ENCODE measurements around the gene CALU. TPM values are rescaled to one million over a fixed set of nuclear protein-coding genes. Genes with fewer than 3 reads are reported as not detected.

The CALU gene
- total RNA-seq, 2 donors from 2014 or later = 204 to 255 TPM

DNA sequence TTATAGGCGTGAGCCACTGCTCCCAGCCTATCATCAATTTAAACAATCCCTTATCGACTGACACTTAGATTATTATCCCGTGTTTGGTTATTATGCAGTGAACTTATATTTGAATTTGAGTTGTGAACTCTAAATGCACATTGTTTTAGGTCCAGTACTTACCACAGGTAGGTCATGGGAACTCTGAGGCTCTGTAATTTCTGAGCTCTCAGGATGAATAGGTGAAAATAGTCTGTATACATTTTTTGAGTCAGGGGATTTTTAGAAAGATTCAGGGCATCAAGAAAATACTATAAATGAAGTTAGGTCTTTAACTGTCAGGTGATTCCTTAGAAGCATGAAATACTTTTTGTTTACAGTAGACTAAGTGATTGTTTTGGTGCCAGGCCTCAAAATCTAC lies 61.4 kb downstream of the CALU start:
- Histone ChIP-seq H3K9me3 (no peaks in the 10 kb centered on the region), H3K4me1 (ENCODE audit: control insufficient read depth in 1 of 2, low read depth in 2 of 2) (peaks cover 0 to 8% of the 10 kb centered on the region in 2 donors), H3K4me3 (no peak overlapping the region), H3K36me3 (no peaks in the 10 kb centered on the region), H3K27ac (no peak overlapping the region), H3K27me3 (replicated peaks; ENCODE audit: insufficient read depth) (no peaks in the 10 kb centered on the region)
- no peak for ATAC-seq (ENCODE audit: insufficient number of reproducible peaks, low FRiP score, low read depth)
- no peak for DNase-seq (ENCODE audit: low spot score)
- TF ChIP-seq CTCF (IDR thresholded peaks at IDR 0.05) = no peak

GRCh38 chr7:128801003-128801402 lies 61.8 kb downstream of the CALU start:
- no peak for TF ChIP-seq CTCF (IDR thresholded peaks at IDR 0.05)

GRCh38 chr7:128801667-128802418 lies 62.7 kb downstream of the CALU start:
- Histone ChIP-seq H3K9me3 (no peaks in the 10 kb centered on the region), H3K27me3 (replicated peaks; ENCODE audit: insufficient read depth) (no peaks in the 10 kb centered on the region), H3K27ac (no peak overlapping the region), H3K4me1 (ENCODE audit: control insufficient read depth in 1 of 2, low read depth in 2 of 2) (peaks cover 0 to 8% of the 10 kb centered on the region in 2 donors), H3K4me3 (no peak overlapping the region), H3K36me3 (peaks cover 7% of the 10 kb centered on the region)
- DNase-seq (ENCODE audit: low spot score) (no peak), ATAC-seq (ENCODE audit: insufficient number of reproducible peaks, low FRiP score, low read depth) (no peak)
- no peak for TF ChIP-seq CTCF (IDR thresholded peaks at IDR 0.05)

More at GRCh38 chr7:128801003-128801402, 61.8 kb downstream of the CALU start:
- Histone ChIP-seq H3K4me1 (ENCODE audit: control insufficient read depth in 1 of 2, low read depth in 2 of 2) (peaks cover 0 to 8% of the 10 kb centered on the region in 2 donors), H3K36me3 (peaks cover under 1% of the 10 kb centered on the region), H3K27ac (no peak overlapping the region), H3K9me3 (no peaks in the 10 kb centered on the region), H3K27me3 (replicated peaks; ENCODE audit: insufficient read depth) (no peaks in the 10 kb centered on the region), H3K4me3 (no peak overlapping the region)
- DNase-seq (ENCODE audit: low spot score) (no peak), ATAC-seq (ENCODE audit: insufficient number of reproducible peaks, low FRiP score, low read depth) (no peak)

- Histone ChIP-seq H3K4me1 (ENCODE audit: control insufficient read depth in 1 of 2, low read depth in 2 of 2) (peaks cover 0 to 8% of the 10 kb centered on the region in 2 donors), H3K27ac (no peak overlapping the region), H3K9me3 (no peaks in the 10 kb centered on the region), H3K4me3 (no peak overlapping the region), H3K36me3 (peaks cover 7% of the 10 kb centered on the region), H3K27me3 (replicated peaks; ENCODE audit: insufficient read depth) (no peaks in the 10 kb centered on the region)
- ATAC-seq (ENCODE audit: insufficient number of reproducible peaks, low FRiP score, low read depth) = no peak
- DNase-seq (ENCODE audit: low spot score) = no peak
- no peak for TF ChIP-seq CTCF (IDR thresholded peaks at IDR 0.05)
Observed at GRCh38 chr7:128804484-128804883, 65.3 kb downstream of the CALU start.

GRCh38 chr7:128805225-128805624 lies 66.1 kb downstream of the CALU start:
- Histone ChIP-seq H3K36me3 (peaks cover 10% of the 10 kb centered on the region), H3K4me1 (ENCODE audit: control insufficient read depth in 1 of 2, low read depth in 2 of 2) (peaks cover 0 to 8% of the 10 kb centered on the region in 2 donors), H3K4me3 (no peak overlapping the region), H3K27ac (no peak overlapping the region), H3K27me3 (replicated peaks; ENCODE audit: insufficient read depth) (no peaks in the 10 kb centered on the region), H3K9me3 (no peaks in the 10 kb centered on the region)
- DNase-seq (ENCODE audit: low spot score) (no peak), ATAC-seq (ENCODE audit: insufficient number of reproducible peaks, low FRiP score, low read depth) (no peak)
- TF ChIP-seq CTCF (IDR thresholded peaks at IDR 0.05) = no peak

Measured in thoracic aorta (tissue), 2 donors.